GM12878 (cell line): ENCODE data around the gene MYT1. TPM values are rescaled to one million over a fixed set of nuclear protein-coding genes. Genes with fewer than 3 reads are reported as not detected.
A peak's percentile ranks its signal among the peaks of the same experiment; 100 is the strongest.

Experiments
- BCL11A ChIP-seq: IDR thresholded peaks from 2 replicates; pipeline ENCODE4 v1.6.1; 2011; ENCODE audit warnings: low read depth, low read length
- BHLHE40 ChIP-seq, 2 experiments: fragments of 450-650 bp in 1 of 2; IDR thresholded peaks; 2 replicates each; pipeline ENCODE4 v1.6.1; 2011 to 2017; ENCODE audit warnings: low read depth in 2 of 2, borderline replicate concordance in 1 of 2, improper control_type of control experiment in 1 of 2, low read length in 1 of 2, mild to moderate bottlenecking in 1 of 2
- BRCA1 ChIP-seq: IDR thresholded peaks from 2 replicates; pipeline ENCODE4 v1.6.1; 2011; ENCODE audit warnings: low read depth, low read length, improper control_type of control experiment
- CBX5 ChIP-seq: sonication (generic); IDR thresholded peaks from 2 replicates; pipeline ENCODE4 v1.6.1; 2016; ENCODE audit warnings: low read depth, moderate library complexity, mild to moderate bottlenecking, inconsistent platforms
- CREM ChIP-seq: IDR thresholded peaks from 2 replicates; pipeline ENCODE4 v1.6.1; 2014; ENCODE audit warnings: antibody characterized with exemption, low read depth
- EP300 ChIP-seq, 2 experiments: fragments of 150-350 bp in 1 of 2; IDR thresholded peaks; 2 replicates each; pipeline ENCODE4 v1.6.1; 2011 to 2012; ENCODE audit warnings: low read depth in 2 of 2, low read length in 2 of 2, borderline replicate concordance in 1 of 2, improper control_type of control experiment in 1 of 2, inconsistent platforms in 1 of 2; ENCODE audit not compliant: control insufficient read depth in 1 of 2
- JUND ChIP-seq: IDR thresholded peaks from 2 replicates; pipeline ENCODE4 v1.6.1; 2012; ENCODE audit warnings: low read depth, mild to moderate bottlenecking, low read length, improper control_type of control experiment, moderate library complexity
- MYB ChIP-seq: fragments of 150-350 bp; IDR thresholded peaks from 2 replicates; pipeline ENCODE4 v1.6.1; 2014; ENCODE audit warnings: mild to moderate bottlenecking, low read depth, low read length, borderline replicate concordance
- NBN ChIP-seq: fragments of 450-650 bp; IDR thresholded peaks from 2 replicates; pipeline ENCODE4 v1.6.1; 2016
- PAX5 ChIP-seq: IDR thresholded peaks from 2 replicates; pipeline ENCODE4 v1.6.1; 2011; ENCODE audit warnings: low read depth, low read length, borderline replicate concordance
- RAD21 ChIP-seq: IDR thresholded peaks from 2 replicates; pipeline ENCODE4 v1.6.1; 2011; ENCODE audit warnings: mild to moderate bottlenecking, low read depth, low read length, moderate library complexity; ENCODE audit not compliant: insufficient read depth
- RAD51 ChIP-seq: fragments of 450-650 bp; IDR thresholded peaks from 2 replicates; pipeline ENCODE4 v1.6.1; 2016; ENCODE audit warnings: moderate library complexity, mild to moderate bottlenecking, inconsistent platforms
- SMAD5 ChIP-seq: IDR thresholded peaks from 2 replicates; pipeline ENCODE4 v1.6.1; 2016; ENCODE audit warnings: antibody characterized with exemption, low read depth
- ZNF274 ChIP-seq: IDR thresholded peaks from one replicate; pipeline ENCODE4 v1.8.0; 2011; ENCODE audit not compliant: insufficient read length, insufficient read depth
- ZNF622 ChIP-seq: fragments of 450-650 bp; IDR thresholded peaks from 2 replicates; pipeline ENCODE4 v1.6.1; 2017; ENCODE audit warnings: mild to moderate bottlenecking, inconsistent platforms
- polyA plus RNA-seq, 11 experiments: library from polyadenylated mRNA; depleted of rRNA in 4 of 11; unstranded in 6 of 11; stranded (reverse) in 5 of 11; fragments of >200 nt; fragmentation: Nextera tagmentation in 4 of 11; fragmentation: Illumina TruSeq in 1 of 11; extraction: Ambion mirVana in 4 of 11; extraction: Trizol in 1 of 11; gene quantifications; 1 replicate in 1 of 11; 2 replicates in 10 of 11; pipeline versions ENCODE4 v1.2.1 to v1.2.3, GENCODE V29; 2011 to 2016; ENCODE audit warnings: inconsistent platforms in 2 of 11, missing spikeins in 2 of 11, low read depth in 1 of 11
- total RNA-seq, 4 experiments: library from RNA; depleted of rRNA in 3 of 4; stranded (reverse); fragments of >200 nt in 3 of 4; fragmentation: Illumina TruSeq in 1 of 4; extraction: Trizol in 1 of 4; gene quantifications; 2 replicates each; pipeline versions ENCODE4 v1.2.1 to v1.2.3, GENCODE V29; 2013 to 2021
- TF ChIP-seq, protein P1 (sequence below): IDR thresholded peaks from 2 replicates; pipeline ENCODE4 v1.6.1; 2012; ENCODE audit warnings: low read depth, low read length, improper control_type of control experiment
- TF ChIP-seq, protein P2 (sequence below): fragments of 150-350 bp; IDR thresholded peaks from 2 replicates; pipeline ENCODE4 v1.6.1; 2016; ENCODE audit warnings: low read depth, low read length
- TF ChIP-seq, protein P3 (sequence below): IDR thresholded peaks from 2 replicates; pipeline ENCODE4 v1.6.1; 2011; ENCODE audit warnings: low read depth, mild to moderate bottlenecking, low read length, moderate library complexity, borderline replicate concordance; ENCODE audit errors: extremely low read depth
- TF ChIP-seq, protein P4 (sequence below): fragments of 450-650 bp; IDR thresholded peaks from 2 replicates; pipeline ENCODE4 v1.6.1; 2017; ENCODE audit warnings: mild to moderate bottlenecking

MYT1 gene
- total and polyA plus RNA-seq, 10 of the 15 experiments (the other 5 are each of a cell fraction or from before 2014, with no cell fraction given): 0.01 to 0.10 TPM; not detected in 8

DNA sequence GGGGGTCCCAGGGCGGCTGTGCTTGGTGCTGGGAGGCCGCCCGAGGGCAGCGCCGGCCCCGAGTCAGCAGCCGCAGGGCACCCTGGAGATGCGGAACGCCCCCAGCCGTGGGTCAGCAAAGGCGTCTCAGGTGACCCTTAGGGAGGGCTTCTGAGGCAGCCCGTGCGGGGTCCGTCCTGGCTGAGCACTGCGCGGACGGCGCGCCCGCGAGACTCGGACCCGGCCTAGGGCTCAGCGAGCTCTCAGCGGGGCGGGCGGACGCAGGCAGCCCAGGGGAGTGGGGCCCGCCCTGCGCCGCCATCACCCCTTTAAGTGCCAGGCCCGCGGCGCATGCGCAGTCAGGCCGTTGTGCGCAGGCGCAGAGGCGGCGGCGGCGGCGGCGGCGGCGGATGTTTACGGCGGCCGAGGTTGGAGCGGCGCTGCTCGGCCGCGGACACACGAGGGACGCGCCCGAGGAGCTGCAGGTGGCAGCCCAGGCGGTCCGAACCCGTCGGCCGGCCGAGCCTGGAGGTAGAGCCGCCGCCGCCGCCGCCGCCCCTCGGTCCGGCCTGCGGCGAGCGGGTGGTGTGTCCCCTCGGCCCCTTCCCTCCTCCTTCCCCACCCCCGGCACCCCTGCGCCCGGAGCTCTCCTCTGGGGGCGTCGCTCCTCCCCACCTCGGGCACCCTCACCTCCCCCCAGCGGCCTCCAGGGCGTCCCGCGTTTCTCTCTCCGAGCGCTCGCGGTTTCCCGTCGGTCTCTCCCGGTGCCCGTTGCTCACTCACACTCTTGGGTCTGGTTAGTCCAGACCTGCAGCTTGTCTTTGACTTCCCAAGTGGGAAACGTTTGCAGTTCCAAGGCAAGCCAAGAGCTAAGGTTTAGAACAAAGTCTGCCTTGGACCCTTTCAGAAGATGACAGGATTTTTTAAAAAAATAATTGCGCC lies 91.4 kb downstream of the MYT1 start, which contains the start of gene PCMTD2 (continued):
- no peak for TF ChIP-seq BCL11A
- no peak for TF ChIP-seq SMAD5
- TF ChIP-seq NBN: no peak
- no peak for TF ChIP-seq BRCA1
- TF ChIP-seq, protein P1, sequence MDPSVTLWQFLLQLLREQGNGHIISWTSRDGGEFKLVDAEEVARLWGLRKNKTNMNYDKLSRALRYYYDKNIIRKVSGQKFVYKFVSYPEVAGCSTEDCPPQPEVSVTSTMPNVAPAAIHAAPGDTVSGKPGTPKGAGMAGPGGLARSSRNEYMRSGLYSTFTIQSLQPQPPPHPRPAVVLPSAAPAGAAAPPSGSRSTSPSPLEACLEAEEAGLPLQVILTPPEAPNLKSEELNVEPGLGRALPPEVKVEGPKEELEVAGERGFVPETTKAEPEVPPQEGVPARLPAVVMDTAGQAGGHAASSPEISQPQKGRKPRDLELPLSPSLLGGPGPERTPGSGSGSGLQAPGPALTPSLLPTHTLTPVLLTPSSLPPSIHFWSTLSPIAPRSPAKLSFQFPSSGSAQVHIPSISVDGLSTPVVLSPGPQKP: no peak
- TF ChIP-seq, protein P2, sequence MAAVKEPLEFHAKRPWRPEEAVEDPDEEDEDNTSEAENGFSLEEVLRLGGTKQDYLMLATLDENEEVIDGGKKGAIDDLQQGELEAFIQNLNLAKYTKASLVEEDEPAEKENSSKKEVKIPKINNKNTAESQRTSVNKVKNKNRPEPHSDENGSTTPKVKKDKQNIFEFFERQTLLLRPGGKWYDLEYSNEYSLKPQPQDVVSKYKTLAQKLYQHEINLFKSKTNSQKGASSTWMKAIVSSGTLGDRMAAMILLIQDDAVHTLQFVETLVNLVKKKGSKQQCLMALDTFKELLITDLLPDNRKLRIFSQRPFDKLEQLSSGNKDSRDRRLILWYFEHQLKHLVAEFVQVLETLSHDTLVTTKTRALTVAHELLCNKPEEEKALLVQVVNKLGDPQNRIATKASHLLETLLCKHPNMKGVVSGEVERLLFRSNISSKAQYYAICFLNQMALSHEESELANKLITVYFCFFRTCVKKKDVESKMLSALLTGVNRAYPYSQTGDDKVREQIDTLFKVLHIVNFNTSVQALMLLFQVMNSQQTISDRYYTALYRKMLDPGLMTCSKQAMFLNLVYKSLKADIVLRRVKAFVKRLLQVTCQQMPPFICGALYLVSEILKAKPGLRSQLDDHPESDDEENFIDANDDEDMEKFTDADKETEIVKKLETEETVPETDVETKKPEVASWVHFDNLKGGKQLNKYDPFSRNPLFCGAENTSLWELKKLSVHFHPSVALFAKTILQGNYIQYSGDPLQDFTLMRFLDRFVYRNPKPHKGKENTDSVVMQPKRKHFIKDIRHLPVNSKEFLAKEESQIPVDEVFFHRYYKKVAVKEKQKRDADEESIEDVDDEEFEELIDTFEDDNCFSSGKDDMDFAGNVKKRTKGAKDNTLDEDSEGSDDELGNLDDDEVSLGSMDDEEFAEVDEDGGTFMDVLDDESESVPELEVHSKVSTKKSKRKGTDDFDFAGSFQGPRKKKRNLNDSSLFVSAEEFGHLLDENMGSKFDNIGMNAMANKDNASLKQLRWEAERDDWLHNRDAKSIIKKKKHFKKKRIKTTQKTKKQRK: no peak
- TF ChIP-seq BHLHE40 (IDR thresholded peaks at IDR 0.05; ENCODE audit: borderline replicate concordance in 1 of 2, low read depth in 2 of 2, low read length in 1 of 2): peak in 1 of 2 experiments; percentile 61; a peak in 2 of 4 replicates
- TF ChIP-seq EP300 (IDR thresholded peaks at IDR 0.05; ENCODE audit: borderline replicate concordance in 1 of 2, control insufficient read depth in 1 of 2, low read depth in 2 of 2, low read length in 2 of 2): no peak
- TF ChIP-seq ZNF274: no peak
- TF ChIP-seq RAD21: no peak
- TF ChIP-seq ZNF622: no peak
- TF ChIP-seq CREM: no peak
- TF ChIP-seq CBX5: no peak
- no peak for TF ChIP-seq PAX5
- TF ChIP-seq MYB: no peak
- no peak for TF ChIP-seq JUND
- TF ChIP-seq, protein P3, sequence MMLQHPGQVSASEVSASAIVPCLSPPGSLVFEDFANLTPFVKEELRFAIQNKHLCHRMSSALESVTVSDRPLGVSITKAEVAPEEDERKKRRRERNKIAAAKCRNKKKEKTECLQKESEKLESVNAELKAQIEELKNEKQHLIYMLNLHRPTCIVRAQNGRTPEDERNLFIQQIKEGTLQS: no peak
- TF ChIP-seq, protein P4, sequence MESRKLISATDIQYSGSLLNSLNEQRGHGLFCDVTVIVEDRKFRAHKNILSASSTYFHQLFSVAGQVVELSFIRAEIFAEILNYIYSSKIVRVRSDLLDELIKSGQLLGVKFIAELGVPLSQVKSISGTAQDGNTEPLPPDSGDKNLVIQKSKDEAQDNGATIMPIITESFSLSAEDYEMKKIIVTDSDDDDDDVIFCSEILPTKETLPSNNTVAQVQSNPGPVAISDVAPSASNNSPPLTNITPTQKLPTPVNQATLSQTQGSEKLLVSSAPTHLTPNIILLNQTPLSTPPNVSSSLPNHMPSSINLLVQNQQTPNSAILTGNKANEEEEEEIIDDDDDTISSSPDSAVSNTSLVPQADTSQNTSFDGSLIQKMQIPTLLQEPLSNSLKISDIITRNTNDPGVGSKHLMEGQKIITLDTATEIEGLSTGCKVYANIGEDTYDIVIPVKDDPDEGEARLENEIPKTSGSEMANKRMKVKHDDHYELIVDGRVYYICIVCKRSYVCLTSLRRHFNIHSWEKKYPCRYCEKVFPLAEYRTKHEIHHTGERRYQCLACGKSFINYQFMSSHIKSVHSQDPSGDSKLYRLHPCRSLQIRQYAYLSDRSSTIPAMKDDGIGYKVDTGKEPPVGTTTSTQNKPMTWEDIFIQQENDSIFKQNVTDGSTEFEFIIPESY: no peak
- TF ChIP-seq RAD51: no peak
